ENCODE measurements around the gene IKBIP. TPM values are rescaled to one million over a fixed set of nuclear protein-coding genes. Genes with fewer than 3 reads are reported as not detected.
A peak's percentile ranks its signal among the peaks of the same experiment; 100 is the strongest.

IKBIP gene
- total and polyA plus RNA-seq, 9 of the 15 experiments (the other 6 are each of a cell fraction or from before 2014, with no cell fraction given) = 3.3 to 19.5 (median 14.9) TPM

DNA sequence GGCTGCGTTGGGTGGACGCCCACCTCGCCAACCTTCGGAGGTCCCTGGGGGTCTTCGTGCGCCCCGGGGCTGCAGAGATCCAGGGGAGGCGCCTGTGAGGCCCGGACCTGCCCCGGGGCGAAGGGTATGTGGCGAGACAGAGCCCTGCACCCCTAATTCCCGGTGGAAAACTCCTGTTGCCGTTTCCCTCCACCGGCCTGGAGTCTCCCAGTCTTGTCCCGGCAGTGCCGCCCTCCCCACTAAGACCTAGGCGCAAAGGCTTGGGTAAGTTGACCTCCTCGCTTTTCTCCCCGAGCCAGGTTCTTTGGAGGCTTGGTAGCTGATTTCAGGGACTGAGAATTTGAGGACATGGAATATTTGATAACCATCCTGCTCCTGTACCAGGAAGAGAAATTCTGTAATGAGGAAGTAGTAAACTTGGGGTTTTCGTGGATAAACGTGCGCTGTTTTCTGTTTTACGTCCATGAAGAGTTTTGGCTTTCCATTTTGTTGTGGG is 1.0 kb upstream of the IKBIP start:
- CTCF ChIA-PET (ENCODE audit: low intra/inter-chr PET ratio) = no interaction called here
- TF ChIP-seq ZNF212 (CRISPR knock-in tag; IDR thresholded peaks at IDR 0.05) = no peak
- 0 out of 2 replicates have a peak, but pooled peaks have one; percentile 69 for TF ChIP-seq NR1H2 (CRISPR knock-in tag; IDR thresholded peaks at IDR 0.05)
- peak; percentile 9; the same call in 1 of the 2 replicates for TF ChIP-seq NCOA6 (IDR thresholded peaks at IDR 0.05)
- TF ChIP-seq ELF1 (tag; IDR thresholded peaks at IDR 0.05) = peak; percentile 64; the same call in 1 of the 2 replicates
- TF ChIP-seq, protein P1, sequence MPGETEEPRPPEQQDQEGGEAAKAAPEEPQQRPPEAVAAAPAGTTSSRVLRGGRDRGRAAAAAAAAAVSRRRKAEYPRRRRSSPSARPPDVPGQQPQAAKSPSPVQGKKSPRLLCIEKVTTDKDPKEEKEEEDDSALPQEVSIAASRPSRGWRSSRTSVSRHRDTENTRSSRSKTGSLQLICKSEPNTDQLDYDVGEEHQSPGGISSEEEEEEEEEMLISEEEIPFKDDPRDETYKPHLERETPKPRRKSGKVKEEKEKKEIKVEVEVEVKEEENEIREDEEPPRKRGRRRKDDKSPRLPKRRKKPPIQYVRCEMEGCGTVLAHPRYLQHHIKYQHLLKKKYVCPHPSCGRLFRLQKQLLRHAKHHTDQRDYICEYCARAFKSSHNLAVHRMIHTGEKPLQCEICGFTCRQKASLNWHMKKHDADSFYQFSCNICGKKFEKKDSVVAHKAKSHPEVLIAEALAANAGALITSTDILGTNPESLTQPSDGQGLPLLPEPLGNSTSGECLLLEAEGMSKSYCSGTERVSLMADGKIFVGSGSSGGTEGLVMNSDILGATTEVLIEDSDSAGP (CRISPR knock-in tag; IDR thresholded peaks at IDR 0.05) = no peak
- TF ChIP-seq, protein P2, sequence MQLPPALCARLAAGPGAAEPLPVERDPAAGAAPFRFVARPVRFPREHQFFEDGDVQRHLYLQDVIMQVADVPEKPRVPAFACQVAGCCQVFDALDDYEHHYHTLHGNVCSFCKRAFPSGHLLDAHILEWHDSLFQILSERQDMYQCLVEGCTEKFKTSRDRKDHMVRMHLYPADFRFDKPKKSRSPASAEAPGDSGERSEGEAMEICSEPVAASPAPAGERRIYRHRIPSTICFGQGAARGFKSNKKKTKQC (CRISPR knock-in tag; IDR thresholded peaks at IDR 0.05) = 0 out of 2 replicates have a peak, but pooled peaks have one; percentile 31
- TF ChIP-seq, protein P3, sequence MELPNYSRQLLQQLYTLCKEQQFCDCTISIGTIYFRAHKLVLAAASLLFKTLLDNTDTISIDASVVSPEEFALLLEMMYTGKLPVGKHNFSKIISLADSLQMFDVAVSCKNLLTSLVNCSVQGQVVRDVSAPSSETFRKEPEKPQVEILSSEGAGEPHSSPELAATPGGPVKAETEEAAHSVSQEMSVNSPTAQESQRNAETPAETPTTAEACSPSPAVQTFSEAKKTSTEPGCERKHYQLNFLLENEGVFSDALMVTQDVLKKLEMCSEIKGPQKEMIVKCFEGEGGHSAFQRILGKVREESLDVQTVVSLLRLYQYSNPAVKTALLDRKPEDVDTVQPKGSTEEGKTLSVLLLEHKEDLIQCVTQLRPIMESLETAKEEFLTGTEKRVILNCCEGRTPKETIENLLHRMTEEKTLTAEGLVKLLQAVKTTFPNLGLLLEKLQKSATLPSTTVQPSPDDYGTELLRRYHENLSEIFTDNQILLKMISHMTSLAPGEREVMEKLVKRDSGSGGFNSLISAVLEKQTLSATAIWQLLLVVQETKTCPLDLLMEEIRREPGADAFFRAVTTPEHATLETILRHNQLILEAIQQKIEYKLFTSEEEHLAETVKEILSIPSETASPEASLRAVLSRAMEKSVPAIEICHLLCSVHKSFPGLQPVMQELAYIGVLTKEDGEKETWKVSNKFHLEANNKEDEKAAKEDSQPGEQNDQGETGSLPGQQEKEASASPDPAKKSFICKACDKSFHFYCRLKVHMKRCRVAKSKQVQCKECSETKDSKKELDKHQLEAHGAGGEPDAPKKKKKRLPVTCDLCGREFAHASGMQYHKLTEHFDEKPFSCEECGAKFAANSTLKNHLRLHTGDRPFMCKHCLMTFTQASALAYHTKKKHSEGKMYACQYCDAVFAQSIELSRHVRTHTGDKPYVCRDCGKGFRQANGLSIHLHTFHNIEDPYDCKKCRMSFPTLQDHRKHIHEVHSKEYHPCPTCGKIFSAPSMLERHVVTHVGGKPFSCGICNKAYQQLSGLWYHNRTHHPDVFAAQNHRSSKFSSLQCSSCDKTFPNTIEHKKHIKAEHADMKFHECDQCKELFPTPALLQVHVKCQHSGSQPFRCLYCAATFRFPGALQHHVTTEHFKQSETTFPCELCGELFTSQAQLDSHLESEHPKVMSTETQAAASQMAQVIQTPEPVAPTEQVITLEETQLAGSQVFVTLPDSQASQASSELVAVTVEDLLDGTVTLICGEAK (IDR thresholded peaks at IDR 0.05) = peak; percentile 9; the same call in 1 of the 2 replicates
- TF ChIP-seq, protein P3 (CRISPR knock-in tag; IDR thresholded peaks at IDR 0.05) = no peak
- no peak for TF ChIP-seq HSF4 (CRISPR knock-in tag; IDR thresholded peaks at IDR 0.05; ENCODE audit: borderline replicate concordance)
- no peak for TF ChIP-seq HNRNPUL1 (IDR thresholded peaks at IDR 0.05; ENCODE audit: low read length)
- TF ChIP-seq SIN3A (IDR thresholded peaks at IDR 0.05; ENCODE audit: borderline replicate concordance in 2 of 2, control insufficient read depth in 1 of 2, low read depth in 2 of 2, low read length in 2 of 2) = peak in 1 of 2 experiments; percentile 23; a peak in 1 of 4 replicates

More for the DNA sequence above, 1.0 kb upstream of the IKBIP start:
- Histone ChIP-seq H3K4me1 (replicated peaks in 1 of 2; ENCODE audit: control insufficient read depth in 2 of 2, insufficient read depth in 2 of 2, low read length in 2 of 2) (peaks cover 3 to 11% of the 10 kb centered on the region in 2 experiments; a peak in 3 of 5 replicates), H3K36me3 (ENCODE audit: control insufficient read depth, insufficient read depth, low read length) (peaks cover 24% of the 10 kb centered on the region), H3K79me2 (ENCODE audit: control insufficient read depth, insufficient read depth, low read length) (peaks cover 60% of the 10 kb centered on the region), H3K4me3 (peak overlapping the region; percentile 98), H3K27me3 (ENCODE audit: control insufficient read depth in 2 of 2, insufficient read depth in 2 of 2, low read length in 2 of 2) (no peaks in the 10 kb centered on the region), H3K9ac (ENCODE audit: insufficient read depth in 1 of 2, low read depth in 2 of 2, low read length in 2 of 2) (peak overlapping the region; percentile 93 to 96), H2AFZ (ENCODE audit: low read depth, low read length) (peak overlapping the region; percentile 95), H3K9me1 (ENCODE audit: control insufficient read depth, insufficient read depth, low read length) (no peaks in the 10 kb centered on the region), H3K27ac (ENCODE audit: extremely low read depth, low read depth, low read length) (peak overlapping the region; percentile 93), H4K20me1 (replicated peaks; ENCODE audit: control insufficient read depth, insufficient read depth, low read length) (no peaks in the 10 kb centered on the region), H3K9me3 (replicated peaks; ENCODE audit: control insufficient read depth, insufficient read depth, low read depth, low read length) (no peaks in the 10 kb centered on the region), H3K4me2 (ENCODE audit: insufficient read depth, low read length) (peak overlapping the region; percentile 96)
- BruUV-seq (replicated peaks) = TSS peak; percentile 71
- FAIRE-seq (peak; percentile 81), DNase-seq (ENCODE audit: extremely low read depth in 1 of 4, low spot score in 3 of 4) (peak; percentile 18 to 52 (median 28)), ATAC-seq (peak; percentile 34)
- 0% methylated on average over 23 of the region's 24 CpGs for WGBS (ENCODE audit: insufficient coverage, low coverage, missing lambda C conversion rate)
- intact Hi-C loops (cut with micrococcal nuclease) = loop anchor here (1.0 kb wide), 1 partner anchor 52 kb away; the partner anchor contains the start of gene SLC25A3
- in situ Hi-C loops (cut with MboI) = no loop called here
- POLR2A ChIA-PET = no interaction called here

Measured in K562 (cell line).